ENCODE results near the gene EI24.
A peak's percentile ranks its signal among the peaks of the same experiment; 100 is the strongest.
"Not testable (repeated sequence)": the region's sequence is repeated elsewhere in the genome, so short reads cannot be mapped to it uniquely, and the experiment has no call there.

The EI24 gene

DNA sequence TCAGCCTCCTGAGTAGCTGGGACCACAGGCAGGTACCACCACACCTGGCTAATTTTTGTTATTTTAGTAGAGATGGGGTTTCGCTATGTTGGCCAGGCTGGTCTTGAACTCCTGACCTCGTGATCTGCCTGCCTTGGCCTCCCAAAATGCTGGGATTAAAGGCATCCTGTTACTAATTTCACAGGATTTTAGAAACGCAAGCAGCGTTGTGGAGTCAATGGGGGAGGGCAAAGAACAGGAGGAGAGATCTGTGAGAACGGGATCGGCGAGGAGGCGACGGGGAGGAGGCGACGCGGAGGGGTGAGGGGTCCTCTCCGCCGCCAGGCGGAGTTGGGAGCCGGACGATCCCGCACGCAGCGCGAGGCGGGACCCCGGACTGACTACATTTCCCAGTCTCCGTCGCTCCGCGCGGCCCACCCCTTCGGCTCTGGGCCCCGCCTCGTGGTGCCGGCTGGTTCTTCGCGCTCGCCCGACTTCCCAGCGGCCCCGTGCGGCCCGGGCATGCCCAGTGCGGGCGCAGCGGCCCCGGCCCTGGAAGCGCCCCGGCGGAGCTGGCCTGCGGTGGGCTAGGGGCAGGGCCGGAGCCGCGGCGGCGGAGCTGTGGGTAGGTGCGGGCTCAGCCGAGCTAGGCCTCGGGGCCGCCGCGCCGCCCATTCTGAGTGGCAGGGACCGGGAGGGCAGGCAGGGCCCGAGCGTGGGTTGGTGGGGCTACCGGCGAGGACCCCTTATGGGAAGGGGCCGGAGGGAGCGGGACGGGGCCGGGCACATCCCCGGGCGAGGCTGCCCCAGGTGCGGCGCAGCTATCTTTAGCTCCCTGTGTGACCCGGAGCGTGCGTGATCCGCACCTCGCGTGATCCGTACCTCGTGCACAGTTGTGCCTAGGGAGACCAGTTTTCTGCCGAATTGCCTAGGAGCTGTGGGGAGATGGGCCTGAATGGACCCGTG, at the start of gene EI24:
Gene EI24 (plus strand): TSS at position 508 of the 945 bp plus-strand sequence. CDS start 3,051 bp downstream, outside the sequence.
- peak; percentile 93 for DNase-seq

GRCh38 chr11:125519860-125520834, 49.1 kb upstream of the EI24 start:
- DNase-seq, result no peak

DNA sequence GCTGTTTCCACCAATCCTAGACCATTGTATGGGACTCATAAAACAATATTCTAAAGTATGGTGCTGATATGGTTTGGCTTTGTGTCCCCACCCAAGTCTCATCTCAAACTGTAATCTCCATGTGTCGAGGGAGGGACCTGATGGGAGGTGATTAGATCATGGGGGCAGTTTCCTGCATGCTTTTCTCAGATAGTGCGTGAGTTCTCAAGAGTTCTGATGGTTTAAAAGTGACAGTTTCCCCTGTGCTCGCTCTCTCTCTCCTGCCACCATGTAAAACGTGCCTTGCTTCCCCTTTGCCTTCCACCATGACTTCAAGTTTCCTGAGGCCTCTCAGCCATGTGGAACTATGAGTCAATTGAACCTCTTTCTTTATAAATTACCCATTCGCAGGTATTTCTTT, 44.0 kb upstream of the EI24 start:
- DNase-seq, result no peak

DNA sequence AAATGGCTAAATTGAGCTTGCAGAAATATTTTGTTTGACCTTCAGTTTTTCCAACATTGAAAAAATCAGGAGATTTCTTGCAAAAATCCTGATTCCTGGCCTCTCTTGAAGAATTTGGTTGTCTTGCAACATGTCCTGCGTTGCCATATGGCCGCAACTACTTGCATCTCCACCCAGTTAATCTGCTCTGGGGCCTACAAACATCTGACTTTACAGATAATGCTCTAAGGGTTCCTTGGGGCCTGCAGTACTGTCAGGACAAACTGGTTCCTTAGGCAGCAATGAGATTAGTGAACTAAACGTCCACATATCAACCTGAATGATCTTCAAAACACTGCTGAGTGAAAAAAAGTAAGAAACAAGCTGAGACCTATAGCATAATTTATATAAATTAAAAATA, 36.6 kb upstream of the EI24 start:
- no peak for DNase-seq

DNA sequence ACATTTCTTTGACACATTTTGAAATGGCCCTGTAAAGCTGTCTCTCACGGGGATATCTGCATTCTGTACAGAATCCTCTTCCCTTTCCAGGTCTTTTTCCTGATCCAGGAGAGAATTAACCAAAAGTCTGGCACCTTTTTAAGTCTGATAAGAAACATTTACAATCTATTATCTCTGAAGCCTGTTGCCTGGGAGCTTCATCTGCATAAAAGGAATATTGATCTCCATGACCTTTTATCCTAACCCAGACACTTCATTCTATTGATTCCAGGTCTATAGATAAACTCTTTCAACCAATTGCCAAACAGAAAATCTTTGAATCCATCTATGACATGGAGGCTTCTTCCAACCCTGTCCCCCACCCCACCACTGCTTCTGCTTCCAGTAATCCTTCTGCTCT, 33.7 kb upstream of the EI24 start:
- no peak for DNase-seq

DNA sequence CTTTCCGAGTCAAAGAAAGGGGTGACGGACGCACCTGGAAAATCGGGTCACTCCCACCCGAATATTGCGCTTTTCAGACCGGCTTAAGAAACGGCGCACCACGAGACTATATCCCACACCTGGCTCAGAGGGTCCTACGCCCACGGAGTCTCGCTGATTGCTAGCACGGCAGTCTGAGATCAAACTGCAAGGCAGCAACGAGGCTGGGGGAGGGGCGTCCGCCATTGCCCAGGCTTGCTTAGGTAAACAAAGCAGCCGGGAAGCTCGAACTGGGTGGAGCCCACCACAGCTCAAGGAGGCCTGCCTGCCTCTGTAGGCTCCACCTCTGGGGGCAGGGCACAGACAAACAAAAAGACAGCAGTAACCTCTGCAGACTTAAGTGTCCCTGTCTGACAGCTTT, 32.4 kb upstream of the EI24 start:
- not testable (repeated sequence) for DNase-seq

- DNase-seq, result no peak
Observed at GRCh38 chr11:125542709-125543108, 26.6 kb upstream of the EI24 start.

DNA sequence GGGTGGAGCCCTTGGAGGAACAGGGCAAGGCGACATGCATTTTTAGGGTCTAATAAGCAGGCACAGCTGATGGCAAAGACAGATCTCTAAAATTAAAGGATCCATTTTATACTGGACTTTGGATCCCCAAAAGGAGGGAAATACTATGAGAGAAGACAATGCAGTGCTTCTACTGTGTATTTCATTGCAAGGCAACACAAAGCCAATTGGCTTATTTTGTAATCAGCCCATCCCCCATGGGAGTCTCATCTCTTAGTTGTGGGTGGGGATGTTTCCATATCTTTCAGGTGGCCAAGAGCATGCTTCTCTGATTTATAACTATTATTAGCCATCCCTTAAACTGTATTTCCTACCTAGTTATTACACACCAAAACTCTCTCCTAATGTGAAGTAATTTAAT, 18.5 kb upstream of the EI24 start:
- no peak for DNase-seq

GRCh38 chr11:125551835-125552342, 17.4 kb upstream of the EI24 start:
- no peak for DNase-seq

DNA sequence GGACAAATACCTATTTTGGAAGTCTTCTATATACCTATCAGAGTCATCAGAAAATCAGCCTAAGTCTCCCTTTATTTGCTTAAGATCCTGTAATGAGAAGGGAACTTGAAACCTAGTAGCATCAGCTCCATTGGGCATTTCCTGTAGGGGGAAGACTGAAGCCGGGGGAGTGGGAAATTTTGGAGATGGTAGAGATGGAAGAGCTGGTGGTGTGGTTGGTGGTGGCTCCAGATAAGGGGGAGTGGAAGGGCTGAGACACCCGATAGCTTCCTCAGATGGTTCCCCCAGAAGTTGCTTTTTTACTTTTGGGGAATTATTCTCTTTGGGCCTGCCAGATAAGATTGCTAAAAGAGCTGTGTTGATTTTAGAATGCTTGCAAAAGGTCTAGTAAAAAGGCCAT, 16.4 kb upstream of the EI24 start:
- DNase-seq, result no peak

DNA sequence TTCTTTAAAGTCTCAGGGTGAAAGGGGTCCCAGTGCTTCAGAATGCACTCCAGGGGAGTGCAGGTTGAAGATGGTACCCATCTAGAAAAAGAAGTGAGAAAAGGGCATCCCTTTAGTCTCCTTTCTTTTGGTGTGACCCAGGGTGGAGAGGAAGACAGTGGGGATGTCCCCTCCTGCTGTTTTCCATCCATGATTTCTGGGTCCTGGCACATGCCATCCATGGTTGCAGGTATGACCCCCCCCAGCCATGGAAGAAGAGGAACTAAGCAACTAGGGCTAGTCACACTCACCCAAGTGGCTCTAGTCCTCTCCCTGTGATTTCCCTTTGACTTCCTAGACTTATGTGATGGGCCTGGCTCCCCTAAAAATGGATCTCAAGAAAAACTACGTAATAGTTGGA, 15.9 kb upstream of the EI24 start:
- no peak for DNase-seq

GRCh38 chr11:125554038-125554437, 15.2 kb upstream of the EI24 start:
- DNase-seq, result no peak

- no peak for DNase-seq
Observed at GRCh38 chr11:125559888-125560287, 9.4 kb upstream of the EI24 start.

GRCh38 chr11:125561924-125562323, 7.4 kb upstream of the EI24 start:
- no peak for DNase-seq

DNA sequence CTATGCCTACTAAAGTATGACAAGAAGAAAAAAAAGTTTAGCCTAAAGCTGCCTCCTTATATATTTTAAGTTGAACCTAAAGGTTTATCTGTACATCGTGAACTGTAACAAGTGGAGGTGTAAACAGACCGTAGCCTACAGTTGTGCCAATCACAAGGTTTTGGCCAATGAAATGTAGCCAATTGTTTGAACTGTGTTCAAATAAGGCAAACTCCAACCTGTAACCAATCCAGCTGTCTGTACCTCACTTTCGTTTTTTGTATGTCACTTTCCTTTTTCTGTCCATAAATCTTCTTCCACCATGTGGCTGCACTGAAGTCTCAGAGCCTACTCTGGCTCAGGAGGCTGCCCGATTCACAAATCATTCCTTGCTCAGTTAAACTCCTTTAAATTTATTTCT, 6.8 kb upstream of the EI24 start:
- DNase-seq, result no peak

GRCh38 chr11:125564357-125564756, 4.9 kb upstream of the EI24 start:
- DNase-seq, result no peak

DNA sequence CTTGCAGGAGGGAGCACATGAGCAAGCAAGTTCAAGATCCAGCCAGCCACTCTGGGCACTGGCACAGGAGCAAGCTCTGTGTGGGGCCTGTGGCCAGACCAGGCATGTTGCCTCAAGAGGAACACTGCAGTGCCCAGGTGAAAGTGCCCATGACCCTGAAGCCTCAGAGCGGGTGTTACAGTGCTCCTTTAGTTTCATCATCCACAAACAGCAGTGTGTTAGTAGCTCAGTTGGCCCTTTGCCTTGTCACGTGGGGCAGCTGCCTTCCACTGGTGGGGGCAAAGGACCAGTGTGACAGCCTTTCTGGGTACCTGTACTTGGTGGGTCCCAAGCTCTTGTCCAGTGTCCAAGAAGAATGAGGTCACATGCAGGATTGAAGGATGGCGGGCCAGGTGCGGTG, 3.0 kb upstream of the EI24 start:
- no peak for DNase-seq

- DNase-seq, result peak; percentile 8
Observed at GRCh38 chr11:125569915-125570621, 791 bp downstream of the EI24 start.

DNA sequence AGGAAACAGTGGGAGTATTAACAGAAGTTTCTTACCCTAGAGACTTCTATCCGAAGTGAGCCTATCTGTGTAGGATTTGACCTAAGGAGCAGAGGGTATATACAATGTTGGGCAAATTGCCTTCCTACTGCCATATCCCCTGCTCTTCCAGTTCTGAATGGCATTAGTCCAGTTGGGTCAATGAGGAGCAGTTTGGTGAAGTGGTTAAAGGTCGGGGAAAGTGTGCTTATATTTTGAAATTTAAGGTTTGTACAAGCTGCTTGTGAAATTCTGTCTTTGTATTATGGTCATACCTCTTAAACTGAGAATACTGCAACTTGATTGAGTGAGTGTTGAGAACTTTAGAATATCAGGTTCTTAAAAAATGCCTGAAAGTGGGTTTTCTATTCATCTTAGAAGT, 1.7 kb downstream of the EI24 start:
- DNase-seq, result no peak

DNA sequence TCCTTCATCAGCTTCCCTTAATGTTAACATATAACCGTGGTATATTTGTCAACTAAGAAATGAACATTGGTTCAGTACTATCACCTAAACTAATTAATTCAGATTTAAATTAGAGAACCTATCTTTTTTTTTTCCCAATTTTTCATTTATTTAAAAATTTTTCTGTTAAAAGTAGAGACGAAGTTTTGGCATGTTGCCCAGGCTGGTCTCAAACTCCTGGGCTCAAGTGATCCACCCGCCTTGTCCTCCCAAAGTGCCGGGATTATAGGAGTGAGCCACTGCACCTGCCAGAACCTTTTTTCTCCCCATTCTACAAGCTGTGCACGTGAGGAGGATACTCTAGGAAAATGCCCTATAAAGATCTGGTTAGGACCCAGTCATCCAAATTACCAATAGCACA, 3.6 kb downstream of the EI24 start:
- no peak for DNase-seq

GRCh38 chr11:125577181-125577580, 7.9 kb downstream of the EI24 start:
- DNase-seq, result not testable (repeated sequence)

DNA sequence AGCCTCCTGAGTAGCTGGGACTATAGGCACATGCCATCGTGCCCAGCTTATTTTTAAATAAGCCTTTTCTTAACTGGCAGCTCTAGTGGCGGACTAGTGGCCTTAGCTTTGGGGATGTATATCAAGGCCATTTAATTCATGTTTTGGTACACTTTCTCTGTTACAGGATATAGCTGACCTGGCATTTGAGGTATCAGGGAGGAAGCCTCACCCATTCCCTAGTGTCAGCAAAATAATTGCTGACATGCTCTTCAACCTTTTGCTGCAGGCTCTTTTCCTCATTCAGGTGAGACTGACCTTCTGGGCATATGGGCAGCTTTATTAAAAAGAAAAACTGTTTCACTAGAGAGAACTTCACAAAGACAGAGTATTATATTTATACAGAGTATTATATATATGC, 9.5 kb downstream of the EI24 start:
- no peak for DNase-seq

DNA sequence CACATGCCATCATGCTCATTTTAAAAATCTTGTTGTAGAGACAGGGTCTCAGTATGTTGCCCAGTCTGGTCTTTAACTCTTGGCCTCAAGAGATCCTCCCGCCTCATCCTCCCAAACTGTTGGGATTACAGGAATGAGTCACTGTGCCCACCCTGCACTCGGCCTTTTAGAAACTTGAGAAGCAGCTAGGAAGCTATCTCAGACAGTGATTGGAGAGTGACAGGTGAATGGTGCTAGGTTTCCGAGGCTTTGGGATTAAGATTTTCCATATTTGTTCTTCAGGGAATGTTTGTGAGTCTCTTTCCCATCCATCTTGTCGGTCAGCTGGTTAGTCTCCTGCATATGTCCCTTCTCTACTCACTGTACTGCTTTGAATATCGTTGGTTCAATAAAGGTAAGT, 10.5 kb downstream of the EI24 start:
- no peak for DNase-seq

All from fibroblast of skin of right quadriceps (primary cell).